HG03175 (cell line): Measurements from ENCODE around the gene STAT2.
"Not testable (repeated sequence)": the region's sequence is repeated elsewhere in the genome, so short reads cannot be mapped to it uniquely, and the experiment has no call there.

Experiments used
- ATAC-seq: cut with Tn5 transposase; IDR thresholded peaks from one replicate; pipeline ENCODE4 v1.9.1; 2021; ENCODE audit warnings: mild to moderate bottlenecking, moderate library complexity; ENCODE audit not compliant: unreplicated experiment

The STAT2 gene

GRCh38 chr12:56362130-56363059 is 2.5 kb upstream of the STAT2 start, which contains the start of gene APOF:
Gene APOF (minus strand): TSS chr12:56362857. CDS start chr12:56362745, 112 bp downstream.
- no peak for ATAC-seq

- no peak for ATAC-seq
Observed at GRCh38 chr12:56361487-56362129, 1.7 kb upstream of the STAT2 start.

GRCh38 chr12:56358836-56359532 is 923 bp downstream of the STAT2 start:
- no peak for ATAC-seq

GRCh38 chr12:56351325-56351724 is 8.6 kb downstream of the STAT2 start:
- no peak for ATAC-seq

GRCh38 chr12:56350662-56351061 is 9.2 kb downstream of the STAT2 start:
- no peak for ATAC-seq

GRCh38 chr12:56348776-56349175 is 11.1 kb downstream of the STAT2 start:
- ATAC-seq, result no peak

- not testable (repeated sequence) for ATAC-seq
Observed at GRCh38 chr12:56347255-56347654, 12.7 kb downstream of the STAT2 start.

GRCh38 chr12:56346675-56347074 is 13.2 kb downstream of the STAT2 start:
- ATAC-seq, result no peak

- not testable (repeated sequence) for ATAC-seq
Observed at GRCh38 chr12:56342290-56342689, 17.6 kb downstream of the STAT2 start.

GRCh38 chr12:56341616-56342015 is 18.3 kb downstream of the STAT2 start:
- ATAC-seq, result no peak

- no peak for ATAC-seq
Observed at GRCh38 chr12:56339158-56339422, 20.8 kb downstream of the STAT2 start.

- no peak for ATAC-seq
Observed at GRCh38 chr12:56338308-56339157, 21.4 kb downstream of the STAT2 start, which contains the start of gene IL23A. Gene IL23A (plus strand): TSS chr12:56338884. CDS start chr12:56339045, 161 bp downstream.

GRCh38 chr12:56337753-56338251 is 22.1 kb downstream of the STAT2 start:
- no peak for ATAC-seq

GRCh38 chr12:56336361-56337167 is 23.3 kb downstream of the STAT2 start:
- ATAC-seq, result no peak

GRCh38 chr12:56335527-56335926 is 24.4 kb downstream of the STAT2 start:
- ATAC-seq, result not testable (repeated sequence)

GRCh38 chr12:56334490-56334793 is 25.5 kb downstream of the STAT2 start:
- no peak for ATAC-seq

GRCh38 chr12:56333679-56334489 is 26.0 kb downstream of the STAT2 start, which contains the start of gene PAN2:
Gene PAN2 (minus strand): TSS chr12:56334000. CDS start chr12:56333094, 906 bp downstream.
- peak; percentile 95 for ATAC-seq

- ATAC-seq, result no peak
Observed at GRCh38 chr12:56333197-56333678, 26.7 kb downstream of the STAT2 start.
